ENCODE results near the gene NEAT1.
"Not testable (repeated sequence)": the region's sequence is repeated elsewhere in the genome, so short reads cannot be mapped to it uniquely, and the experiment has no call there.

NEAT1 gene

DNA sequence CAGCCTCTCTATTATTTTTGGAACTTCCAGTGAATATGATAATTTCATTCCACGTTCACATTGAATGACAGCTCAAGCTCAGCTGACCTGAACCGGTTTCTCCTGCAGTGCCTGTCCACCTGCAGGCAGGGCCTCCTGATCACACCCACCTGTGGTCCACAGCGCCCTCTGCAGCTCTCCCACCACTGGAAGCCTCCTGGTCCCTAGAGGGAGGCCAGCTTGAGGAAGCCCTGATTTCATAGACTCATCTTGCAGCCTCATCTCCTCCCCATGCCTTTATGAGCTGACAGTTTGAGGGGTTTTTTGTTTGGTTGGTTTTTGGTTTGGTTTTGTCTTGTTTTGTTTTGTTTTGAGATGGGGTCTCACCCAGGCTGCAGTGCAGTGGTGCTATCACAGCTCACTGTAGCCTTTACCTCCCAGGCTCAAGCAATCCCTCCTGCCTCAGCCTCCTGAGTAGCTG, 46.3 kb downstream of the NEAT1 start:
- H2BK12ac ChIP-seq (ENCODE audit: low read length in 2 of 2), result peak overlapping the region in 1 of 2 experiments; percentile 51
- no peak overlapping the region for H2BK5ac ChIP-seq (ENCODE audit: low read depth, low read length, poor library complexity, severe bottlenecking)
- DNase-seq, result peak; percentile 58
- 33% methylated on average over 3 of the region's 3 CpGs for WGBS
- peak overlapping the region in 1 of 2 experiments; percentile 6 for H3K14ac ChIP-seq (ENCODE audit: low read length in 2 of 2)
- no peak overlapping the region for H3K4me3 ChIP-seq (ENCODE audit: insufficient read depth in 1 of 2, low read depth in 1 of 2, low read length in 2 of 2)
- no peaks in the 10 kb centered on the region for H3K9me3 ChIP-seq (ENCODE audit: control insufficient read depth, low read length)
- no peak overlapping the region for H3K4me2 ChIP-seq (ENCODE audit: low read length, poor library complexity, severe bottlenecking)
- H3K4me1 ChIP-seq (ENCODE audit: control insufficient read depth, insufficient read depth, low read depth, low read length), result peaks cover 17% of the 10 kb centered on the region
- no peak overlapping the region for H2BK15ac ChIP-seq (ENCODE audit: low read depth, poor library complexity, severe bottlenecking)
- H4K91ac ChIP-seq (ENCODE audit: low read length), result no peak overlapping the region
- no peaks in the 10 kb centered on the region for H3K27me3 ChIP-seq (ENCODE audit: control insufficient read depth in 1 of 2, insufficient read depth in 1 of 2, low read length in 2 of 2)
- no peak overlapping the region for H3K27ac ChIP-seq (ENCODE audit: low read length, poor library complexity, severe bottlenecking)
- no peak overlapping the region for H3K23ac ChIP-seq (ENCODE audit: low read length in 2 of 2)
- peak overlapping the region in 1 of 2 experiments; percentile 18 for H3K18ac ChIP-seq (ENCODE audit: low read depth in 1 of 2, low read length in 2 of 2)
- no peak overlapping the region for H4K8ac ChIP-seq (ENCODE audit: low read length)
- H2BK120ac ChIP-seq (ENCODE audit: low read depth, low read length), result no peak overlapping the region
- peaks cover 0 to 8% of the 10 kb centered on the region in 2 experiments for H3K36me3 ChIP-seq (ENCODE audit: control insufficient read depth in 1 of 2, insufficient read depth in 2 of 2, low read depth in 1 of 2, low read length in 2 of 2)
- no peak overlapping the region for H2AK5ac ChIP-seq (ENCODE audit: low read length, severe bottlenecking)
- peak overlapping the region; percentile 36 for H3K9ac ChIP-seq (ENCODE audit: low read length)
- peaks cover 5% of the 10 kb centered on the region for H3K79me1 ChIP-seq (replicated peaks; ENCODE audit: low read length, poor library complexity, severe bottlenecking)
- no peak overlapping the region for H3K4ac ChIP-seq (ENCODE audit: low read depth in 1 of 2, low read length in 2 of 2)
- H2AFZ ChIP-seq (ENCODE audit: low read depth, low read length), result no peak overlapping the region

DNA sequence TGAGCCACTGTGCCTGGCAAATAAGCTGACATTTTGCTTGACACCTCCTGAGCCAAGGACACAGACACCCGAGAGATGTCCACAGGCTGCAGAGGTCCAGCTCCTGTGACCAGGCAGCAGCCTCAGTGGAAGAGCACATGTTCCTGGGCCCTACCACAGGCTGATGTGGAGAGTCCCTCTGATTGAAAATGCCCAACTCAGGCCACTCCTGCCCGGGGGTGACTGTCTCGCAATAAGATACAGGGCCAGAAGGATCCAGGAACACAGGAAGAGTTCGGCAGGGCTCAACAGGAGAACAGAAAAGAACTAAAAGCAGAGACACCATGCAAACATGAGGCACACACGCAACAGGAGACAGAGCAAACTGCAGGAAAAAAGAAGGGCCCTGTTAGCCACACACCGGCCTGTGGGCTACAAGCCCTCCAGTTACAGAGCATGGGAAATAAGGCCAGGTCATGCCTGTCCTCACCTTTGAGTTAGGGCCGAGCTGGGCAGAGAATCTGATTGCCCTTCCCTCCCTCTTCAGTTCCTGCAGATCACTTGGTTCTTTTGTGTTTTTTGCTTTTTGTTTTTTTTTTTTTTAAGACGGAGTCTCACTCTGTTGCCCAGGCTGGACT, 47.9 kb downstream of the NEAT1 start:
- peaks cover 0 to 8% of the 10 kb centered on the region in 2 experiments for H3K36me3 ChIP-seq (ENCODE audit: control insufficient read depth in 1 of 2, insufficient read depth in 2 of 2, low read depth in 1 of 2, low read length in 2 of 2)
- peak; percentile 51 for DNase-seq
- H3K9ac ChIP-seq (ENCODE audit: low read length), result peak overlapping the region; percentile 87
- H3K4me2 ChIP-seq (ENCODE audit: low read length, poor library complexity, severe bottlenecking), result no peak overlapping the region
- no peak overlapping the region for H3K23ac ChIP-seq (ENCODE audit: low read length in 2 of 2)
- H3K4me1 ChIP-seq (ENCODE audit: control insufficient read depth, insufficient read depth, low read depth, low read length), result peaks cover 17% of the 10 kb centered on the region
- no peak overlapping the region for H3K27ac ChIP-seq (ENCODE audit: low read length, poor library complexity, severe bottlenecking)
- H3K27me3 ChIP-seq (ENCODE audit: control insufficient read depth in 1 of 2, insufficient read depth in 1 of 2, low read length in 2 of 2), result no peaks in the 10 kb centered on the region
- peak overlapping the region in 1 of 2 experiments; percentile 91 for H2BK12ac ChIP-seq (ENCODE audit: low read length in 2 of 2)
- no peak overlapping the region for H3K14ac ChIP-seq (ENCODE audit: low read length in 2 of 2)
- no peaks in the 10 kb centered on the region for H3K9me3 ChIP-seq (ENCODE audit: control insufficient read depth, low read length)
- H2AFZ ChIP-seq (ENCODE audit: low read depth, low read length), result no peak overlapping the region
- peak overlapping the region; percentile 20 for H2AK5ac ChIP-seq (ENCODE audit: low read length, severe bottlenecking)
- WGBS, result 89% methylated on average over 7 of the region's 8 CpGs
- H3K4me3 ChIP-seq (ENCODE audit: insufficient read depth in 1 of 2, low read depth in 1 of 2, low read length in 2 of 2), result no peak overlapping the region
- H4K8ac ChIP-seq (ENCODE audit: low read length), result no peak overlapping the region
- H3K18ac ChIP-seq (ENCODE audit: low read depth in 1 of 2, low read length in 2 of 2), result peak overlapping the region in 1 of 2 experiments; percentile 83
- peak overlapping the region; percentile 19 for H4K91ac ChIP-seq (ENCODE audit: low read length)
- no peak overlapping the region for H2BK5ac ChIP-seq (ENCODE audit: low read depth, low read length, poor library complexity, severe bottlenecking)
- no peak overlapping the region for H2BK15ac ChIP-seq (ENCODE audit: low read depth, poor library complexity, severe bottlenecking)
- peaks cover 6% of the 10 kb centered on the region for H3K79me1 ChIP-seq (replicated peaks; ENCODE audit: low read length, poor library complexity, severe bottlenecking)
- no peak overlapping the region for H2BK120ac ChIP-seq (ENCODE audit: low read depth, low read length)
- H3K4ac ChIP-seq (ENCODE audit: low read depth in 1 of 2, low read length in 2 of 2), result peak overlapping the region in 1 of 2 experiments; percentile 87

DNA sequence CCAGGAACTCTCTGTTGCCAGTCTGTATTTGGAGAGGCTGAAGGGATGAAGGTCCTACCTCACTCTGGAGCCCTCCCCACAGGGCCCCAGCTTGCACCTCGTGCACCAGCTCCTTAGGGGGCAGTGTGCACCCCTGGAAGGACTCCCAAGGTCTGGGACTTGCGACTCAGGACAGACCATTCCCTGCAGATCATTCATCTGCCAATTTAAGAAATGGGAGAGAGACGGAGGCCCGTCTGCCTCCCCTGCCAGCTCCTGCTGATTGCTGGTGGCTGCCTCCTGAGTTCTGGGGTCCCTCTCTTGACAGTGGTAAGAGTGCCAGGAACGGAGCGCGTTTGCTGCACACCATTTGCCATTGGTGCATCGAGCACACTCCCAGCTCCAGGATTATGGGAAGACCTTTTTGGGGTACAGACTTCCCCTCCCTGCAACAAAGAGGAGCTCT, 48.9 kb downstream of the NEAT1 start:
- no peak overlapping the region for H2BK15ac ChIP-seq (ENCODE audit: low read depth, poor library complexity, severe bottlenecking)
- H2BK12ac ChIP-seq (ENCODE audit: low read length in 2 of 2), result peak overlapping the region; percentile 18 to 88
- peak overlapping the region; percentile 69 for H3K27ac ChIP-seq (ENCODE audit: low read length, poor library complexity, severe bottlenecking)
- H3K9ac ChIP-seq (ENCODE audit: low read length), result peak overlapping the region; percentile 87
- H3K79me1 ChIP-seq (replicated peaks; ENCODE audit: low read length, poor library complexity, severe bottlenecking), result peaks cover 6% of the 10 kb centered on the region
- H4K8ac ChIP-seq (ENCODE audit: low read length), result peak overlapping the region; percentile 67
- peak overlapping the region; percentile 77 to 82 for H3K4ac ChIP-seq (ENCODE audit: low read depth in 1 of 2, low read length in 2 of 2)
- 62% methylated on average over 8 of the region's 8 CpGs for WGBS
- peak overlapping the region; percentile 60 to 88 for H3K18ac ChIP-seq (ENCODE audit: low read depth in 1 of 2, low read length in 2 of 2)
- H3K36me3 ChIP-seq (ENCODE audit: control insufficient read depth in 1 of 2, insufficient read depth in 2 of 2, low read depth in 1 of 2, low read length in 2 of 2), result no peaks in the 10 kb centered on the region
- no peak overlapping the region for H3K4me3 ChIP-seq (ENCODE audit: insufficient read depth in 1 of 2, low read depth in 1 of 2, low read length in 2 of 2)
- peak overlapping the region; percentile 65 for H2BK120ac ChIP-seq (ENCODE audit: low read depth, low read length)
- peak overlapping the region in 1 of 2 experiments; percentile 90 for H3K14ac ChIP-seq (ENCODE audit: low read length in 2 of 2)
- H3K4me1 ChIP-seq (ENCODE audit: control insufficient read depth, insufficient read depth, low read depth, low read length), result peaks cover 20% of the 10 kb centered on the region
- H2AFZ ChIP-seq (ENCODE audit: low read depth, low read length), result no peak overlapping the region
- H3K27me3 ChIP-seq (ENCODE audit: control insufficient read depth in 1 of 2, insufficient read depth in 1 of 2, low read length in 2 of 2), result no peaks in the 10 kb centered on the region
- peak overlapping the region; percentile 58 for H4K91ac ChIP-seq (ENCODE audit: low read length)
- H3K23ac ChIP-seq (ENCODE audit: low read length in 2 of 2), result no peak overlapping the region
- peak overlapping the region; percentile 58 for H2BK5ac ChIP-seq (ENCODE audit: low read depth, low read length, poor library complexity, severe bottlenecking)
- H3K9me3 ChIP-seq (ENCODE audit: control insufficient read depth, low read length), result no peaks in the 10 kb centered on the region
- H3K4me2 ChIP-seq (ENCODE audit: low read length, poor library complexity, severe bottlenecking), result no peak overlapping the region
- H2AK5ac ChIP-seq (ENCODE audit: low read length, severe bottlenecking), result peak overlapping the region; percentile 59
- peak; percentile 88 for DNase-seq

DNA sequence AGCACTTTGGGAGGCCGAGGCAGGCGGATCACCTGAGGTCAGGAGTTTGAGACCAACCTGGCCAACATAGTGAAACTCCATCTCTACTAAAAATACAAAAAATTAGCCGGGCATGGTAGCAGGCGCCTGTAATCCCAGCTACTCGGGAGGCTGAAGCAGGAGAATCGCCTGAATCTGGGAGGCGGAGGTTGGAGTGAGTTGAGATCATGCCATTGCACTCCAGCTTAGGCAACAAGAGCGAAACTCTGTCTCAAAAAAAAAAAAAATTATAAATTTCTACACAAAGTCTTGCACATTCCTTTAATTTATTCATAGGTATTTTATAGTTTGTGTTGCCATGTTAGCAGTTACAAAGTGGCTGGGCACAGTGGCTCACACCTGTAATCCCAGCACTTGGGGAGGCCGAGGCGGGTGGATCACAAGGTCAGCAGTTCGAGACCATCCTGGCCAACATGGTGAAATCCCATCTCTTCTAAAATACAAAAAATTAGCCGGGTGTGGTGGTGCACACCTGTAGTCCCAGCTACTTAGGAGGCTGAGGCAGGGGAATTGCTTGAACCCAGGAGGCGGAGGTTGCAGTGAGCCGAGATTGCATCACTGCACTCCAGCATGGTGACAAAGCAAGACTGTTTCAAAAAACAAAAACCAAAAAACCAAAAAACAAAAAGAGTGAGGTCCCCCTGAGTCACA, 50.1 kb downstream of the NEAT1 start:
- not testable (repeated sequence) for H2BK12ac ChIP-seq (ENCODE audit: low read length in 2 of 2); H3K36me3 ChIP-seq (ENCODE audit: control insufficient read depth in 1 of 2, insufficient read depth in 2 of 2, low read depth in 1 of 2, low read length in 2 of 2); H4K91ac ChIP-seq (ENCODE audit: low read length); H3K79me1 ChIP-seq (replicated peaks; ENCODE audit: low read length, poor library complexity, severe bottlenecking); H2BK5ac ChIP-seq (ENCODE audit: low read depth, low read length, poor library complexity, severe bottlenecking); H3K9me3 ChIP-seq (ENCODE audit: control insufficient read depth, low read length); H3K4me3 ChIP-seq (ENCODE audit: insufficient read depth in 1 of 2, low read depth in 1 of 2, low read length in 2 of 2); H3K14ac ChIP-seq (ENCODE audit: low read length in 2 of 2); H2AFZ ChIP-seq (ENCODE audit: low read depth, low read length); H3K4ac ChIP-seq (ENCODE audit: low read depth in 1 of 2, low read length in 2 of 2); H2BK120ac ChIP-seq (ENCODE audit: low read depth, low read length); H3K27me3 ChIP-seq (ENCODE audit: control insufficient read depth in 1 of 2, insufficient read depth in 1 of 2, low read length in 2 of 2); H4K8ac ChIP-seq (ENCODE audit: low read length); H3K23ac ChIP-seq (ENCODE audit: low read length in 2 of 2); H3K4me2 ChIP-seq (ENCODE audit: low read length, poor library complexity, severe bottlenecking)
- Histone ChIP-seq H3K4me1 (ENCODE audit: control insufficient read depth, insufficient read depth, low read depth, low read length) (peaks cover 24% of the 10 kb centered on the region), H2BK15ac (ENCODE audit: low read depth, poor library complexity, severe bottlenecking) (peak overlapping the region; percentile 3), H3K9ac (ENCODE audit: low read length) (peak overlapping the region; percentile 87), H2AK5ac (ENCODE audit: low read length, severe bottlenecking) (peak overlapping the region; percentile 83), H3K27ac (ENCODE audit: low read length, poor library complexity, severe bottlenecking) (peak overlapping the region; percentile 31), H3K18ac (ENCODE audit: low read depth in 1 of 2, low read length in 2 of 2) (peak overlapping the region in 1 of 2 experiments; percentile 57)
- 90% methylated on average over 12 of the region's 14 CpGs for WGBS
- peak; percentile 48 for DNase-seq
